ENCODE data around the gene HTT-AS.

GRCh38 chr4:3075652-3075981 lies 1.3 kb upstream of the HTT-AS start:
- no peak for TF ChIP-seq CTCF (IDR thresholded peaks at IDR 0.05)
- no peak for TF ChIP-seq POLR2A (IDR thresholded peaks at IDR 0.05)

Measured in tibial nerve (tissue), 3 donors.